ENCODE measurements around the gene SHMT2. TPM values are rescaled to one million over a fixed set of nuclear protein-coding genes. Genes with fewer than 3 reads are reported as not detected.

Gene SHMT2
- total RNA-seq, 1 experiment from 2014 or later, result 67.1 TPM

- Histone ChIP-seq H3K4me3 (ENCODE audit: low read depth in 2 of 2, low read length in 2 of 2) (peak overlapping the region; percentile 56 to 67), H3K27ac (ENCODE audit: low read length) (no peak overlapping the region), H3K27me3 (ENCODE audit: control insufficient read depth, insufficient read depth, low read length) (peaks cover 2% of the 10 kb centered on the region; the same call in 1 of the 2 replicates), H3K4me1 (ENCODE audit: control insufficient read depth, insufficient read depth, low read length) (peaks cover 21% of the 10 kb centered on the region), H3K9me3 (ENCODE audit: control insufficient read depth, insufficient read depth, low read depth, low read length) (no peaks in the 10 kb centered on the region), H3K36me3 (ENCODE audit: control insufficient read depth, insufficient read depth, low read length) (no peaks in the 10 kb centered on the region)
- in situ Hi-C loops (cut with HindIII; ENCODE audit: low pct_unique_long_range_greater_than_20kb, low sequenced_read_pairs), result no loop called here
- ChIA-PET CTCF (interaction anchor here (0.7 to 1.1 kb wide), 4 partner anchors 11 to 35 kb away, joined by 3 to 6 read pairs (median 3); partner anchors contain the start of gene SHMT2), POLR2A (no interaction called here)
- TF ChIP-seq REST (IDR thresholded peaks at IDR 0.05; ENCODE audit: insufficient read depth in 1 of 2, low read depth in 2 of 2, low read length in 1 of 2), result no peak
- no peak for TF ChIP-seq POLR2AphosphoS5 (IDR thresholded peaks at IDR 0.05; ENCODE audit: low read depth, low read length)
- no peak for TF ChIP-seq SIN3A (IDR thresholded peaks at IDR 0.05; ENCODE audit: borderline replicate concordance, insufficient read depth, low read depth, low read length)
- TF ChIP-seq, protein P1, sequence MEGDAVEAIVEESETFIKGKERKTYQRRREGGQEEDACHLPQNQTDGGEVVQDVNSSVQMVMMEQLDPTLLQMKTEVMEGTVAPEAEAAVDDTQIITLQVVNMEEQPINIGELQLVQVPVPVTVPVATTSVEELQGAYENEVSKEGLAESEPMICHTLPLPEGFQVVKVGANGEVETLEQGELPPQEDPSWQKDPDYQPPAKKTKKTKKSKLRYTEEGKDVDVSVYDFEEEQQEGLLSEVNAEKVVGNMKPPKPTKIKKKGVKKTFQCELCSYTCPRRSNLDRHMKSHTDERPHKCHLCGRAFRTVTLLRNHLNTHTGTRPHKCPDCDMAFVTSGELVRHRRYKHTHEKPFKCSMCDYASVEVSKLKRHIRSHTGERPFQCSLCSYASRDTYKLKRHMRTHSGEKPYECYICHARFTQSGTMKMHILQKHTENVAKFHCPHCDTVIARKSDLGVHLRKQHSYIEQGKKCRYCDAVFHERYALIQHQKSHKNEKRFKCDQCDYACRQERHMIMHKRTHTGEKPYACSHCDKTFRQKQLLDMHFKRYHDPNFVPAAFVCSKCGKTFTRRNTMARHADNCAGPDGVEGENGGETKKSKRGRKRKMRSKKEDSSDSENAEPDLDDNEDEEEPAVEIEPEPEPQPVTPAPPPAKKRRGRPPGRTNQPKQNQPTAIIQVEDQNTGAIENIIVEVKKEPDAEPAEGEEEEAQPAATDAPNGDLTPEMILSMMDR (IDR thresholded peaks at IDR 0.05), result no peak
- no peak for TF ChIP-seq TCF7L2 (IDR thresholded peaks at IDR 0.05; ENCODE audit: low read depth, low read length)
- intact Hi-C loops (cut with micrococcal nuclease; ENCODE audit: unreplicated experiment), result no loop called here
- ATAC-seq (peak; percentile 43), DNase-seq (ENCODE audit: low read depth, low spot score) (no peak)
- BruUV-seq (replicated peaks), result no TSS peak
Measured at GRCh38 chr12:57240926-57241401, 11.5 kb downstream of the SHMT2 start.

DNA sequence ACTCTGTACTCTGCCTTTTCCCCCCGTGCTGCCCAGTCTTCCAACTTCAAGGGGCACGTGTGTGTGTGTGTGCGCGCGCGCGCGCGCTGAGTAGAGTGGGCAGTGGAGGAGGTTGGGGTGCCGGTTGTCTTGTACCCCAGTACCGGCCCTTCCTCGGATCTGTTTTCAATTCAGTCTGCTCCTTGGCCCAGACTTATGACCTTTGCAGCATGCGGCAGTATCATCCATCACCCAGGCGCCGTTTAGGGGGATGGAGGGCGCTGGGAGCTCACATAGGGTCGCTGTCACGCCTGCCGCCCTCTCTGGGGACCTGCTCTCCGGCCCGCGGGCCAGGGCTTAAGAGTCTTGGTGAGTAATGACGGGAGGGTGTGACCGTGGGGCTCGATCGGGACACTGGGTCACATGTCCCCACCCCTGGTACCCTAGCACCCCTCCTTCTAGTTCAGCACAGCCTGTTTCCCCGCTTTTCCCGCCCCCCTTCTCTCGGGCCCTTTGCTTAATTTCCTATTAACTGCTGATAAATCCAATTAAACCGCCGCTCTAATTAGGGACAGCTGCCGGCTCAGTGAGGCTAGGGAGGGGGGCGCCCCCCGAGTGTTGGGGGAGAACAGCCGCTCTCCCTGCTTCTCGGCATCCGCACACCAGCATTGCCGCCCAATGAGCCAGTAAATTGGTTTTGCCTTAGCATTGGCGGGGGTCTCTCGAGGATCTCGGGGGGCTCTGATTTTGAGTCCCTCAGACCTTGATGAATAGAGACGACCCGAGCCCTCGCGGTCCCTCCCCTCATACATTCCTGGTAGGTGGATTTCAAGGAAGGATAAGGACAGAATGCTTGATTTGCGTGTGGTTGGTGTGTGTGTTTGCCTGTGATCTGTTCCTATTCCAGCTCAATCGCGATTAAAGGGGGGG, 12.1 kb downstream of the SHMT2 start:
- ChIA-PET POLR2A (interaction anchor here (0.7 kb wide), 1 partner anchor 28 kb away, joined by 3 read pairs; no protein-coding TSS in a partner anchor), CTCF (interaction anchor here (0.9 to 2.3 kb wide), 5 partner anchors 12 to 114 kb away, joined by 3 to 26 read pairs (median 3); partner anchors contain the start of gene SHMT2)
- DNase-seq (ENCODE audit: low read depth, low spot score) (no peak), ATAC-seq (no peak)
- no peak overlapping the region for H3K27ac ChIP-seq (ENCODE audit: low read length)
- peaks cover 21% of the 10 kb centered on the region for H3K4me1 ChIP-seq (ENCODE audit: control insufficient read depth, insufficient read depth, low read length)
- intact Hi-C loops (cut with micrococcal nuclease; ENCODE audit: unreplicated experiment), result no loop called here
- no TSS peak for BruUV-seq (replicated peaks)
- no peaks in the 10 kb centered on the region for H3K36me3 ChIP-seq (ENCODE audit: control insufficient read depth, insufficient read depth, low read length)
- 0 out of 4 replicates have a peak overlapping the region, but pooled peaks of 1 of the 2 experiments have one; percentile 67 for H3K4me3 ChIP-seq (ENCODE audit: low read depth in 2 of 2, low read length in 2 of 2)
- TF ChIP-seq SIN3A (IDR thresholded peaks at IDR 0.05; ENCODE audit: borderline replicate concordance, insufficient read depth, low read depth, low read length) (no peak), TCF7L2 (IDR thresholded peaks at IDR 0.05; ENCODE audit: low read depth, low read length) (no peak), REST (IDR thresholded peaks at IDR 0.05; ENCODE audit: insufficient read depth in 1 of 2, low read depth in 2 of 2, low read length in 1 of 2) (no peak), POLR2AphosphoS5 (IDR thresholded peaks at IDR 0.05; ENCODE audit: low read depth, low read length) (no peak)
- TF ChIP-seq, protein P1 (IDR thresholded peaks at IDR 0.05), result no peak
- in situ Hi-C loops (cut with HindIII; ENCODE audit: low pct_unique_long_range_greater_than_20kb, low sequenced_read_pairs), result no loop called here
- no peaks in the 10 kb centered on the region for H3K9me3 ChIP-seq (ENCODE audit: control insufficient read depth, insufficient read depth, low read depth, low read length)
- H3K27me3 ChIP-seq (ENCODE audit: control insufficient read depth, insufficient read depth, low read length), result peaks cover 2% of the 10 kb centered on the region; the same call in 1 of the 2 replicates

Data from Panc1 (cell line).